Measurements from ENCODE around the gene DRAXIN. TPM values are rescaled to one million over a fixed set of nuclear protein-coding genes. Genes with fewer than 3 reads are reported as not detected.

Gene DRAXIN
- total RNA-seq, 4 donors from 2014 or later, result 0.06 to 0.41 TPM; not detected in 2

DNA sequence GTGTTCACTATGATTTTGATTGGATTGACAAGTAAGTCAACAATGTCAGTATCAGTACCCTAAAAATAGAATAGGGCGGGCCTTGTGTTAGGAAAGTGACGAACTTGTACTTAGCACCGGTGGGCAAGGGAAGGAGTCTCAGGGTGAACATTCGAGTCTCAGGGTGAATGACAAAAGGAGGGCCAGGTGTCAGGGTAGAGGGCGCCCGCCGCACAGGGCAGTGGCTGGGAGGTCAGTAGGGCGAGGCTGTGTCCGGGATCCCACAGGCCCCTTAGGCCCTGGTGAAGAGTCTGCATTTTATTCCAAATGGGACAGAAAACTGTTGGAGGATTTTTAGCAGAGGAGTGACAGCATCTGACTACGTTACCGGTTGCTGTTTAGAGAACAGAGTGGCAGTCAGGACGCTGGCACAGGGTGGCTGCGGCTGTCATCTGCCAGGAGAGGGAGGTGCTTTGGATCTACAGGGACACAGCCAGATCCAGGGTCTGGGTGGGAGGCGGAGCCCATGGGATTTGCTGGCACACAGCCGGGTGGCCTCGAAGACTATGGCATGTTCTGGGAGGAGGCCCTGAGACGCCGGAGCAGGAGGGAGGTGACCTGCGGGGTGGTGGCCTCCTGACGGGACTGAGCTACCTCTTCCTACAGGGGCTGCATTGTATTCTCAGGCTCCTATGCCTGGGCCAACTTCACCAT lies 55.4 kb downstream of the DRAXIN start:
- Histone ChIP-seq H3K9me3 (no peaks in the 10 kb centered on the region), H3K36me3 (no peaks in the 10 kb centered on the region), H3K27me3 (no peaks in the 10 kb centered on the region), H3K4me1 (no peaks in the 10 kb centered on the region), H3K4me3 (no peak overlapping the region), H3K27ac (no peak overlapping the region)
- intact Hi-C loops (cut with DNase I; ENCODE audit: low total_unique reads), result no loop called here
- no peak for TF ChIP-seq POLR2A (IDR thresholded peaks at IDR 0.05)
- TF ChIP-seq, protein P1, sequence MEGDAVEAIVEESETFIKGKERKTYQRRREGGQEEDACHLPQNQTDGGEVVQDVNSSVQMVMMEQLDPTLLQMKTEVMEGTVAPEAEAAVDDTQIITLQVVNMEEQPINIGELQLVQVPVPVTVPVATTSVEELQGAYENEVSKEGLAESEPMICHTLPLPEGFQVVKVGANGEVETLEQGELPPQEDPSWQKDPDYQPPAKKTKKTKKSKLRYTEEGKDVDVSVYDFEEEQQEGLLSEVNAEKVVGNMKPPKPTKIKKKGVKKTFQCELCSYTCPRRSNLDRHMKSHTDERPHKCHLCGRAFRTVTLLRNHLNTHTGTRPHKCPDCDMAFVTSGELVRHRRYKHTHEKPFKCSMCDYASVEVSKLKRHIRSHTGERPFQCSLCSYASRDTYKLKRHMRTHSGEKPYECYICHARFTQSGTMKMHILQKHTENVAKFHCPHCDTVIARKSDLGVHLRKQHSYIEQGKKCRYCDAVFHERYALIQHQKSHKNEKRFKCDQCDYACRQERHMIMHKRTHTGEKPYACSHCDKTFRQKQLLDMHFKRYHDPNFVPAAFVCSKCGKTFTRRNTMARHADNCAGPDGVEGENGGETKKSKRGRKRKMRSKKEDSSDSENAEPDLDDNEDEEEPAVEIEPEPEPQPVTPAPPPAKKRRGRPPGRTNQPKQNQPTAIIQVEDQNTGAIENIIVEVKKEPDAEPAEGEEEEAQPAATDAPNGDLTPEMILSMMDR (IDR thresholded peaks at IDR 0.05), result no peak
- DNase-seq, result no peak

DNA sequence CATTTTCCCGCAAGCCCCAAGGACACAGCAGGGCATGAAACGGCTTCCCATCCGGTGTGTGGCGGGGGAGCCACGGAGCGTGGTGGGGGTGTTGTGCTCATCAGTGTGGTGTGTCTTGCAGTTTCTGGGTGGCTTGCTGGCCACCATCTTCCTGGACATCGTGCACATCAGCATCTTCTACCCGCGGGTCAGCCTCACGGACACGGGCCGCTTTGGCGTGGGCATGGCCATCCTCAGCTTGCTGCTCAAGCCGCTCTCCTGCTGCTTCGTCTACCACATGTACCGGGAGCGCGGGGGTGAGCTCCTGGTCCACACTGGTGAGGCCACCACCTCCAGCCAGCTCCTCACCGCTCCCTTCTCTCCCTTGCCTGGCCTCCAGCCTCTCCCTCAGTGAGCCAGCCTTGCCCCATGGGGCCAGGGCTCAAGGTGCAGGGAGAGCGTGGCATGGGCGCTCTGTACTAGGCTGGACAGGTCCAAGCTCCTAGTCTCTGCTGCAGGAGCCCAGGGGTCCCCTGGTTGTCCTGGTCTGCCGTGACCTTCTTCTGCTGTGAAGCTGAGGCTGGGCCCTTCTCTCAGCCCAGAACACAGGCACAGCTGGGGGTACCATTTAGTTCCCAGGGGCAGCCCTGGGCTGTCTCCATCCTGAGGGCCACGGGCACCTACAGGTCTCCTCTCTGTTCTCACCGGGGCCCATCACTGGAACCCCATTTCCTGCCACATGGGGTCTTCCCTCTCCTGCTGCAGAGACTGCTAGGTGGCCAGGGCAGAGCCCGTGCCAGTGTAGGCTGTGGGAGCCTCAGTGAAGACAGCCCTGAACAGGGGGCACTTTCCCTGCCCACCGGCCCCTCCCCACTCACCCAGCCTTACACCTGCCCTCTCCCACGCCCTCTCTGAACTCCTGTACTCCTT lies 57.0 kb downstream of the DRAXIN start:
- no peaks in the 10 kb centered on the region for H3K36me3 ChIP-seq
- no peak for DNase-seq
- H3K9me3 ChIP-seq, result no peaks in the 10 kb centered on the region
- H3K4me1 ChIP-seq, result no peaks in the 10 kb centered on the region
- H3K27me3 ChIP-seq, result no peaks in the 10 kb centered on the region
- H3K4me3 ChIP-seq, result no peak overlapping the region
- intact Hi-C loops (cut with DNase I; ENCODE audit: low total_unique reads), result no loop called here
- no peak overlapping the region for H3K27ac ChIP-seq
- TF ChIP-seq, protein P1 (IDR thresholded peaks at IDR 0.05), result no peak
- TF ChIP-seq POLR2A (IDR thresholded peaks at IDR 0.05), result no peak

DNA sequence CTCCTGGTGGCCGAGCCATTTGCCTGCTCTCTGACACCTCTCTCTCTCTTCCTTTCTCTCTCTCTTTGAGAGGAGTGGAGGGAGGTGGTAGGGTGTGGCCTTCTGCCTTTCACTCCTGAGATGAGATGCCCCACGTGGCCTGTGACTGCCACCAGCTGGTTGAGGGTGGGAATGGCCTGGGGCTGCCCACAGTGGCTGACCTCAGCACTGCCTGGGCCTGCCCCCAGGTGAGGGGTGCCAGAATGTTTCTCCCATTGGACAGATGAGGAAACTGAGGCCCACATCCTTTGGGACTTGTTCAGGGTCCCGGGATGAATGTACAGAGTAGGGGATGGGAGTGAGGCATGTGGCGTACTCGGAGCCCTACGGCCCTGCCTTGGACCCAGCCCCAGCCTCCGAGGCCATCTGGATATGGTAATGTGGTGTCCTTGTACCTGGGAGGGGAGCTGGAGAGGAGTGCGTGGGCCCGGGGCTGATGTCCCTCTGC lies 57.7 kb downstream of the DRAXIN start:
- Histone ChIP-seq H3K27ac (no peak overlapping the region), H3K4me3 (no peak overlapping the region), H3K4me1 (no peaks in the 10 kb centered on the region), H3K36me3 (no peaks in the 10 kb centered on the region), H3K27me3 (no peaks in the 10 kb centered on the region), H3K9me3 (no peaks in the 10 kb centered on the region)
- peak in 1 of 2 donors; percentile 37 for DNase-seq
- no peak for TF ChIP-seq POLR2A (IDR thresholded peaks at IDR 0.05)
- TF ChIP-seq, protein P1 (IDR thresholded peaks at IDR 0.05), result peak; percentile 15 to 67 (median 30)
- intact Hi-C loops (cut with DNase I; ENCODE audit: low total_unique reads), result no loop called here

DNA sequence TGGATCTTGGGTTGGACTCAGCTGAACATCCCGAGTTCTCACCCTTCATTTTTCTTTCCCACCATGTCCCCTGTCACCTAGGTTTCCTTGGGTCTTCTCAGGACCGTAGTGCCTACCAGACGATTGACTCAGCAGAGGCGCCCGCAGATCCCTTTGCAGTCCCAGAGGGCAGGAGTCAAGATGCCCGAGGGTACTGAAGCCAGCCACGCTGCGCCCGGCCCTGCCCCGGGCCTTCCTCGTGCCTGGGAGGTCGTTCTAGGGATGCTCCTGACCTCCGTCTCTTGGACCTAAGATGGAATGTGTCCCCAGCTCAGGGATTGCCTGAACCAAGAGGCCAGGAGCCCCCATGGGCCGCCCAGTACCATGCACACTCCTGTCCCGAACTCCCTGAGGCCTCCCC lies 58.5 kb downstream of the DRAXIN start:
- intact Hi-C loops (cut with DNase I; ENCODE audit: low total_unique reads), result no loop called here
- Histone ChIP-seq H3K4me1 (no peaks in the 10 kb centered on the region), H3K9me3 (no peaks in the 10 kb centered on the region), H3K27ac (no peak overlapping the region), H3K36me3 (no peaks in the 10 kb centered on the region), H3K4me3 (no peak overlapping the region), H3K27me3 (no peaks in the 10 kb centered on the region)
- DNase-seq, result no peak
- no peak for TF ChIP-seq POLR2A (IDR thresholded peaks at IDR 0.05)
- TF ChIP-seq, protein P1 (IDR thresholded peaks at IDR 0.05), result no peak

DNA sequence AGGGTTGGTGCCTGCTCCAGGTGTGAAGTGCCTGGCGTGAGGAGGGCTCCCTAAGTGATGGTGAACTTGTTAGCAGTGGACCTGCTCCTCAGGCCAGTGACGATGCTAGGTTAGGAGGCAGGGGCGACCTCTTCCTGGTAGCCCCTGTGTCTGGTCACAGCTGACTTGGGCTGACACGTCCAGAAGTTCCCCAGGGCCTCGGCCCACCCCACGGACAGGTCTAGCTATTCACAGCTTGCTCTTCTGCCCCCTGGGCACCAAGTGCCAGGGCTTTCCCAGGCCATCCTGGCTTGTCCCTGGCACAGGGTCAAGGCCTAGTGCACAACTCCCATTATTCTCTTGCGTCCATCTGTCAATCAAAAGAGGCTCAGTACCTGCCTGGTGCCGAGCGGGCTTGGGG lies 59.6 kb downstream of the DRAXIN start:
- Histone ChIP-seq H3K4me3 (no peak overlapping the region), H3K9me3 (no peaks in the 10 kb centered on the region), H3K27me3 (no peaks in the 10 kb centered on the region), H3K4me1 (no peaks in the 10 kb centered on the region), H3K27ac (no peak overlapping the region), H3K36me3 (no peaks in the 10 kb centered on the region)
- DNase-seq, result no peak
- TF ChIP-seq, protein P1 (IDR thresholded peaks at IDR 0.05), result no peak
- TF ChIP-seq POLR2A (IDR thresholded peaks at IDR 0.05), result no peak
- intact Hi-C loops (cut with DNase I; ENCODE audit: low total_unique reads), result no loop called here

All from uterus (tissue), 4 donors.